H1 (cell line): ENCODE measurements around the gene LRRC9. TPM values are rescaled to one million over a fixed set of nuclear protein-coding genes. Genes with fewer than 3 reads are reported as not detected.
A peak's percentile ranks its signal among the peaks of the same experiment; 100 is the strongest.

Experiments used
- ATF2 ChIP-seq: IDR thresholded peaks from 2 replicates; pipeline ENCODE4 v1.6.1; 2012; ENCODE audit warnings: low read length, inconsistent platforms
- TEAD4 ChIP-seq: IDR thresholded peaks from 2 replicates; pipeline ENCODE4 v1.6.1; 2012; ENCODE audit warnings: low read depth, low read length, inconsistent platforms, mixed read lengths
- polyA plus RNA-seq, 7 experiments: library from polyadenylated mRNA; depleted of rRNA in 3 of 7; stranded (reverse) in 5 of 7; unstranded in 2 of 7; fragments of >200 nt in 5 of 7; fragments of 200-250 nt in 2 of 7; gene quantifications; 1 replicate in 5 of 7; 2 replicates in 1 of 7; 4 replicates in 1 of 7; pipeline versions ENCODE4 v1.2.1 to v1.2.3, GENCODE V29; 2011 to 2013; ENCODE audit warnings: missing spikeins in 2 of 7, mixed read lengths in 2 of 7
- total RNA-seq: library from RNA; stranded (reverse); fragmentation: NEBNext Ultra II Directional; extraction: Animal tissue kit (Norgen Biotek cat#: 25700); gene quantifications from 2 replicates; pipeline ENCODE4 v1.2.1, GENCODE V29; 2021

Gene LRRC9
- total and polyA plus RNA-seq, 2 of the 8 experiments (the other 6 are each of a cell fraction or from before 2014, with no cell fraction given): 0.12 to 0.84 TPM

DNA sequence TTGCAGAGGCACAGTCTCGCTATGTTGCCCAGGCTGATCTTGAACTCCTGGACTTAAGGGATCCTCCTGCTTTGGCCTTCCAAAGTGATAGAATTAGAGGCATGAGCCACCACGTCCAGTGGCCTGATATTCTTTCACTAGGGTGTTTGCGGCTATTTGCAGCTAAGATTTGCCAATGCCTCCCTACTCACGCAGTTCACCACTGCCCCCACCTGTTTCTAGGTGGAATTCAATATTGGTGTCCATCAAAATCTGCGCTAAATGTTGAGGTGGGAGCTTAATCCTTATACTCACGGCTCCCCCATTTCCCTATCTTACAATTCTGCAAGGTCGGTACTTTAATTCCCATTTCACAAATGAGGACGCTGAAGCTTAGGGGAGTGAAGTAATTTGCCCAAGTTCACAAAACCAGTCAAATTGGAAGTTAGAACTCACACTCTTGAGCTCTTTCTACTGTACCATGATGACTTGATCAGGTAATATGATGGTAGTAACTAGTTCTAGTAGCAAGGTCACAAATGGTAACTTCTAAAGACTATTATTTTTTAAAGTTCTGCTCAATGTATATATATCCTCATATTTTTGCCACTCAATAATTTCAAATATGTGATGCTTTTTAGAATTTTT is 22.1 kb upstream of the LRRC9 start (continued):
- TF ChIP-seq TEAD4 (0 out of 2 replicates have a peak, but pooled peaks have one; percentile 18), ATF2 (no peak)
